DMS 273 treated with DMSO at 0.1 percent for 48 hours (cell line): ENCODE measurements around the gene MRPS6.

Source experiments
- DNase-seq: peaks from one replicate; lab custom pipeline; 2025; lab: John Stamatoyannopoulos, UW

MRPS6 gene

GRCh38 chr21:34073032-34073748 lies at the start of gene MRPS6, which contains the start of gene SLC5A3:
Gene MRPS6 (plus strand): TSS chr21:34073578. CDS start chr21:34073701, 123 bp downstream.
Gene SLC5A3 (plus strand): TSS chr21:34073578. CDS start chr21:34095199, 21,621 bp downstream.
- peak; percentile 34 for DNase-seq

DNA sequence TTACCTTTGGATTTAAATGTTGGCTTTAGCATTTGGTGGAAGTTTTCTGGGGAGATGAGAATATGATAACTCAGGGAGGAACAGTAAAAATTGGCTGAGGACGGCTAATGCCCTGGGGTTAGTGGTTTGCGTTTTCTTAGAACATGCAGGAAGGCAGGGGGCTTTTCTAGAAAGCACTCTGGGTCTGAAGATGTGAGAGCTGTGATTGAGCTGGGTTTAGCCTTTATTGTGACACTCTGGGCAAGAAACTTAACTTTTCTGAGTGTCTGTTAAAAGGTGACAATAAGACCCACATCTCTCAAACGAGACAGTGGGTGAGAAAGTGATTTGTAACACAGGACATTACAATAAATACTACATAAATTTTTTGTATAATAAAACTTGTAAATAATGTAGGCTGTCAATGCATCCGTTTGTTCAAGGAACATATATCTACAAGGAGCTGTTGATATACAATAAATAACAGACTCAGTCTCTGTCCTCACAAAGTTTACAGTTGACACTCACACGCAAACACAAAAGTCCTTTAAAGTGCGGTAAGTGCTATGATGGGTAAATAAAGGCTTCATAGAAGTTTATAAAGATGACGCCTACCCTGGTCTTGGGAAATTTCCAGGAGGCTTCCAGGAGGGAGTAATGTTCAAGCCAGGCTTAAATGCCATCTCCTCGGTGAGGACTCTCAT lies 49.5 kb upstream of the MRPS6 start:
- DNase-seq: no peak

- DNase-seq: no peak
Observed at GRCh38 chr21:34024374-34024693, 49.0 kb upstream of the MRPS6 start.

- DNase-seq: no peak
Observed at GRCh38 chr21:34027721-34028461, 45.5 kb upstream of the MRPS6 start.

- no peak for DNase-seq
Observed at GRCh38 chr21:34029743-34030528, 43.4 kb upstream of the MRPS6 start.

- DNase-seq: no peak
Observed at GRCh38 chr21:34031835-34032370, 41.5 kb upstream of the MRPS6 start.

- DNase-seq: no peak
Observed at GRCh38 chr21:34034369-34035014, 38.9 kb upstream of the MRPS6 start.

DNA sequence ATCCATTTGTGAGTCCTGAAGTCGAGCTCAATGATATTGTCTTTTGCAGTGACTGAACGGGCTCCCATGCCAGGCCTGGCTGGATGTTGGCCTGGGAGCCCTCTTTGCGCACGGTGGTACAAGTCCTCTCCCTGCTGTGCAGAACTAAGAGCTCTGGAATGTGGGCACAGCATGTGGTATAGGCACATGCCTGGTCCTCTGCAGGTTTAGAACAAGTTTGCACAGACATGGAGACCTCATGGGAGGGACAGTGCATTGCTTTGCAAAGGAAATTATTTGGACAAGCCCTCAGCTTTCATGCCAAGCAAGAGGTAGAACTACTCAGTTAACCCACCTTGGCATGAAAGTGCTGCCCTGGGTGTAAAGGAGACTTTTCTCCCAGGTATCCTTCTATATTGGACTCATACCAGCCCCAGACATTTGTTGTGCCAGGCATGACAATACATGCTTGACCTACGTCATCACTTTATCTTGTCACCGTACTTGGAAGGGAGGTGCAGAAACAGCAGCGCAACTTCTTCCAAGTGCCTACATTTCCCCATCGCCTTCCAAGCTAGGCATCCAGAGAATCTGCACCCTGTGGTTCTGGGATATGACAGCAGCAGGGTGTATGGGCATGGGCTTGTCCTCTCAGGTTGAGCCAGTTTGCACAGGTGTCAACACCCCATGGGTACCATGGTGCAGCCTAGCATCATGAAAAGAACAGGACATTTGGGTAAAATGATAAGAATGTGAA lies 37.6 kb upstream of the MRPS6 start:
- DNase-seq: no peak

- DNase-seq: no peak
Observed at GRCh38 chr21:34037009-34037795, 36.2 kb upstream of the MRPS6 start.

GRCh38 chr21:34039678-34040382 lies 33.5 kb upstream of the MRPS6 start:
- DNase-seq: no peak

GRCh38 chr21:34042735-34043134 lies 30.6 kb upstream of the MRPS6 start:
- DNase-seq: no peak

DNA sequence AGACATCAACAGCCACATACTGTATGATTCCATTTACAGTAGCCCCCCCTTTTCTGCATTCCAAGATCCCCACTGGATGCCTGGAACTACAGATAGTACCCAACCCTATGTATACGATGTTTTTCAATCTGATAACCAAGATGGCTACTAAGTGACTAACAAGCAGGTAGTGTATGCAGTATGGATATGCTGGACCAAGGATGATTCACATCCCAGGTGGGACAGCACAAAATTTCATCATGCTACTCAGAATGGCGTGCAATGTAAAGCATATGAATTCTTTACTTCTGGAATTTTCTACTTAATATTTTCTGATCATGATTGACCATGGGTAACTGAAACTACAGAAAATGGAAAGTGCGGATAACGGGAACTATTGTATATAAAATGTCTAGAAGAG lies 30.0 kb upstream of the MRPS6 start:
- no peak for DNase-seq

DNA sequence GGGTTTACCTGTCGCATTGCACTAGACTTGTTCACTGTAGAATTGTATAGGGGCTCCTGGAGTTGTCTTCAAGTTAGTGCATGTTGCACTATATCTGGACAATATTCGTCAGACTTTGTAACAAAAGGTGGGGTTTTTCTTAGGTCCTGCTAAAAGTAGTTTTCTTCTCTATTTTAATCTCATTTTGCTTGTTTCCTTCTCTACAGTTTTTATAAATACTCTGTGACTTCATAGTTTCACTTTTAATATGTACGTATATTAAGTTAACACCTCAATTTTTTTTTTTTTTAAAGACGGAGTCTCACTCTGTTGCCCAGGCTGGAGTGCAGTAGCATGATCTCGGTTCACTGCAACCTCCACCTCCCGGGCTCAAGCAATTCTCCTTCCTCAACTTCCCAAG lies 26.5 kb upstream of the MRPS6 start:
- no peak for DNase-seq

DNA sequence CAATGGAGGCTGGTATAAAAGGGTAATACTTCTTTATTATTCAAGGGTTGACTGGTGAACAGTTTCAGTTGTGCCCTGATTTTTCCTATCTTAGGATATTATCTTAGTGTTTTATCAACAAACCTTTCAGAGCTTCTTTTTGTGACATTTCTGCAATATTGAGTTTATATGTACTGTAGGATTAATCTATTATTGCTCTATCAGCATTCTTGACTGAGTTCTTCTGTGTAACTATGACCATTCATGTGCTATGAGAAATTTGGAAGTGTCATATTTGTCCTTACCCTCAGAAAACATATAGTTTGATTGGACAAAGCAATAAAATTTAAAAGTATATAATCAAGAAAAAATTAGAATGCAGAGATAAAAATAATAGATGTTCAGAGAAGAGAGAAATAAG lies 25.5 kb upstream of the MRPS6 start:
- no peak for DNase-seq

DNA sequence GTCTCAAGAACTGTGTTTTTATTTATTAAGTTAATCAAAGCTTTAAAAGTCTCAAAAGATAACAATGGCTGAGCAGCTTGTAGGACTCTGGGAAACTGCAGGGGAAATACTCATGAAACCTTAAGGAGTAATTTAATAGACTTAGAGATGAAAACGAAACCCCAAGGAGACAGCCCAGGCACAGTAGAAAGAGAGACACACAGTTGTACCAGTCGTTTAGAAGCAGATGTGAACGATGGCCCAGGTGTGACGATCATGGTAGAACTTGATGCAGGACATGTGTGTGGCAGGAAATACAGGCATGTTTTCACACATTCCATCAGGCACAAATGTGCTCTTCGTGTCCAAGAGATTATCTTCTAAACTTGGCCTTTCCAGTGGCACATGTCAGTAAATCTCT lies 21.2 kb upstream of the MRPS6 start:
- no peak for DNase-seq

- no peak for DNase-seq
Observed at GRCh38 chr21:34054259-34054658, 19.1 kb upstream of the MRPS6 start.

GRCh38 chr21:34055615-34056014 lies 17.8 kb upstream of the MRPS6 start:
- no peak for DNase-seq

DNA sequence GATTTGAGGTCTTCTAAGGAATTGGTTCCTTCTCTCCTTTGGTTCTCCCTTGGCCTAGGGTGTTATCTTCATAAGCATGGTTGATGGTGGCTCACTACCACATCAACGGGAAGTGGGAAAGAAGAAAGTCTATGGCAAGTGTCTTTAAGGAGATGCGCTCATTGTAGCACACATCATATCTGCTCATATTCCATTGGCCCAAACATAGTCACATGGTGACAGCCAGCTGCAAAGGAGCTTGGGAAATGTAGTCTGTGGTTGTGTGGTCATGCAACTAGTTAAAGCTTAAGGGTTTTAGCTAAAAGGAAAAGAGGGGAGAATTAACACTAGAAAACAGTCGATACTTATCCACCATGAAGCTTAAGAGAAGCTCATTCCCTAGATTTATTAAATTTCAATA lies 11.4 kb upstream of the MRPS6 start:
- no peak for DNase-seq

DNA sequence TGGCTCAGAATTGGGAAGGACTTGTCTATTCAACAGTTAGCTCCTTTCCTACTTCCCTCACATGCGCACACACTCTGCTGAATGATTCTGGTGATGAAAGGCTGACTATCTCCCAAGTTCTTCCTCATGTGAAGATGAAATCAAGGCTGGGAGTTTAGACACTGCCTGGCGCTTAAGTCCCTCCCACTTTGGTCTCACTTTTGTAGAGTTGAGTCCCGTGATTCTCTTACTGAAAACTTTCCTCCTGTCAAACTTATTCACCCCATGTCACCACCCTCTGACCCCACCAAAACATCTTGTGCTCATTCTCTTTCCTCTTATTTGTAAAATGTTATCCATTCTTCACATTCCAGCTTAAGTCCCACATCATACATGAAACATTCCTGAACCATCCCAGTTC lies 8.4 kb upstream of the MRPS6 start:
- DNase-seq: no peak
